Activated gamma-delta T cell treated with Interleukin-2 at 50 U/mL for 16 hours (primary cell): ENCODE results near the gene FAM118B.

Experiments used
- DNase-seq: peaks from one replicate; pipeline ENCODE4 v3.0.0-alpha.2; 2020

The FAM118B gene

GRCh38 chr11:126186708-126187529, 24.7 kb upstream of the FAM118B start:
- no peak for DNase-seq

DNA sequence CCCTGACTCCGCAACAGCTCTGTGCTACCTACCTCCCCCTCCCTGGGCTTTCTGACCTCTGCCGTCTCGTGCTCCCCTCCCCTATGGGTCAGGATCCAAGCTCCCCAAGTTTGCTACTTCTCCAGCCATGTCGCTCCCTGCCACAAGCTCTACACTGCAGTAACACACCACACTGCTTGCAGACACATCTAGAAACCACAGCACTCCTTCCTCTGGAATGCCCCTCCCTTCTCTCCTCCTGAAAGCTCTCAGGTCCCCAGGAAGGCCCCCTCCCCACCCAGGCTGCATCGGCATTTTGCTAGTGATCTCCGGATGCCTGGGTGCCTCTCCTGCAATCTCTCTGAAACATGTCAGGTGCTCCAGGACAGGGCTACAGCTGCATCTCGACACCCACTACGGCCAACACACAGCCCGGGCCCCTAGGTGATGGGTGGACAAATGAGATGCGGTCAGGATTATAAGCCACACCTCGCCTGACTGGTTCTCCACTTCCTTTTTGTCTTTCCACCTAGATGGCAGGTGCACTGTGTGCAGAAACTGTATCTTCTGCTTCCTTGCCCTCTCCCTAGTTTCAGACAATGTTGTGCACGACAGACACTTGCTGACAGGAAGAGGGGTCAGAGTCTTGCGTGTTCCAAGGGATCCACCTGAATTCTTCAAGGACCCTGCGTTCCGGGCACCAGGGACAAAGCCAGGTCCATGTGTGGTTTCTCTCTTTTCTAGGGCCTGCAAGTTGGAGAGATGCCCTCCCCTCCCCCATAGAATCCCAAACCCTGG, 23.1 kb upstream of the FAM118B start:
- DNase-seq = no peak

- DNase-seq = no peak
Measured at GRCh38 chr11:126189109-126189929, 22.3 kb upstream of the FAM118B start.

DNA sequence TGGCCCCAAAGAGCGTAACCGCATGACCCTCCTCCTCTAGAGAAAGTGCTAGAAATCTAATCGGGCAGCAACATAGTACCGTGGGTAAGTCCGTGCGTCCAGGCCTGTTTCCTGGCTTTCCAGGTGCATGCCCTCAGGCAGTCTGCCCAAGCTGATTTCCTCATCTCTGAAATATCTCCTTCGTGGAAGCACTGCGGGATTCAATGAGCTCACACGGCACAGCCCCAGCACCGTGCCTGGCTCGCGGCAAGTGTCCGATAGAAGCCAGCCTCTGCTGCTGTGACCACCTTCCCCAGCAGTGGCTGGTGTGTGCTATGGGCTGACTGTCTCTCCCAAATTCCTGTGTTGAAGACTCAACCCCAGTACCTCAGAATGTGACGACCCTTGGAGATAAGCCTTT, 20.8 kb upstream of the FAM118B start:
- DNase-seq = no peak

- no peak for DNase-seq
Measured at GRCh38 chr11:126191379-126192073, 20.1 kb upstream of the FAM118B start.

DNA sequence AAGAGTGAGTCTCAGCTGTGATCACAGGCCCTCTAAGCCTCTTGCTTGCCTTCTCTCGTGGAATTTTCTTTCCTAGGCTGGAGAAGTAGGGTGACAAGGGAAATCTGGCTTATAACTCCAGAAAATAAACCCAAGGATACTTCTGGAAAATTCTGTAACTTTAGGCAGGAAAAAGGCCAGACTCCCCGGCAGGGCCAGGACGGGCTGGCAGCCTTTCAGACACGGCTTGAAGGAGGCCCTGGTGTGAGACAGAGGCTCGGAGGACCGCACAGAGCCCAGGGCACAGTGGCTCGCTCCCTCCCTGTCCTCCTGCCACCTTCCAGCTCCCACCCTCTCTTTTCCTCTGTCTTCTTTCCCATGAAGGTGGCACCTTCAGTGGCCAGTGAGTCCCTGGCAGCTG, 19.2 kb upstream of the FAM118B start:
- no peak for DNase-seq

- DNase-seq = no peak
Measured at GRCh38 chr11:126193038-126193478, 18.5 kb upstream of the FAM118B start.

- no peak for DNase-seq
Measured at GRCh38 chr11:126194121-126194543, 17.4 kb upstream of the FAM118B start.

DNA sequence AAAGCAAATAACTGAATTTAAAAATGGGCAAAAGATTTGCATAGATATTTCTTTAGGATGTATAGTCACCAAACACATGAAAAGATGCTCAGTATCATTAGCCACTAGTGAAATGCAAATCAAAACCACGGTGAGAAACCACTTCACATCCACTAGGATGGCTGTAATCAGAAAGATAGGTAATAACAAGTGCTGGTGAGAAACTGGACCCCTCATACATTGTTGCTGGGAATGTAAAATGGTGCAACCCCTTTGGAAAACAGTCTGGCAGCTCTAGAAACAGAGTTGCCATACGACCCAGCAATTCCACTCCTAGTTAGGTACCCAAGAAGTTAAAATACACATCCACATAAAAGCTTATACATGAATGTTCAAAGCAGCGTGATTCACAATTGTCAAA, 16.5 kb upstream of the FAM118B start:
- no peak for DNase-seq

- no peak for DNase-seq
Measured at GRCh38 chr11:126197277-126197939, 14.2 kb upstream of the FAM118B start.

GRCh38 chr11:126198648-126199047, 12.9 kb upstream of the FAM118B start:
- DNase-seq = no peak

DNA sequence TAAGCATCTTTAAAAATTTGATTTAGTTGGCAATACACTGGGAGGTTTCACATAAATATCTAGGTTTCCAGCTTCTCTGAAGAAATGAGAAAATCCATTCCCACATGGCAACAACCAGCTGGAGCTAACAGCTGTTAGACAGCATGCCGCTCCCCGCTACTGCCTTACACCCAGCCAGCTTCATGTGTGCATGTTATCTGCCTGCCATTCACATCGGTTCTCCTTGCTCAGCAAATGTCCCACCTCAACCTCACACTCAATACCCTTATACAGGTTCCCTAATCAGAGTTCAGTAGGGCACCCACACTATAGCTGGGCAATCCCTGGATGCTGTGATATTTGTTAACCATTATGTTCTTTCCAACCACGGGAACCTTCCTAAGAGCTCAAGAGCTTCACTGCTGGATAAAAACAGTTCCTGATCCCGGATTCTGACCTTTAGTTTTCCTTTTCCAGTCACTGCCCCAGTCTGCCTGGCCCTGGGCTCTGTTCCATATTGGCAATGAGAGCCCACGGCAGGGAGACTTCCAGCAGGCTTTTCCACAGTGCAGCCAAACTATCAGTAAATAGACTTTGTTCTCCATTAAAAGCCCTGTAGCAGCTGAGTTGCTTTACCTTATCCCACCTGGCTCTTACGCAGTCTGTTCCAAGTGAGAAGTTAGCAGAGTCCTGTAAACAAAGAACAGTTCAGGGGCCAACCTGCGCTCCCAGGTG, 8.8 kb upstream of the FAM118B start:
- DNase-seq = no peak

DNA sequence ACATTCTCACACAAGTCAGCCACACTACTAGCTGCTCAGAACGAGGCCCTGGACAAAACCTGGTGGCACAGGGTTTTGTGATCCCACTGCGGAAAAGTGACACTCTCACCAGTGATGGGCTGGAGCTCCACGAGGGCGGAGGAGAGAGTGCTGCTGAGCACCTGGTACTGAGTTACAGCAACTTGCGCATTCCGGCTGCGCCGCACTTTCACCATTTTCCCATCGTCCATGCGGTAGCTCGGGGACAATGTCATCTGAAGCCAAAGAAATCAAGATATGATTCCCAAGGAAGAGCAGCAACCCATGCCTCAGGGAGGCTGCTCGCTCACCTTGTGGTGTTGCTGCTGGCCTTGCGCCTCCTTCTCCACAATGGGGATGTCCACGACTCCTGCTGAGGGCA, 6.2 kb upstream of the FAM118B start:
- DNase-seq = no peak

DNA sequence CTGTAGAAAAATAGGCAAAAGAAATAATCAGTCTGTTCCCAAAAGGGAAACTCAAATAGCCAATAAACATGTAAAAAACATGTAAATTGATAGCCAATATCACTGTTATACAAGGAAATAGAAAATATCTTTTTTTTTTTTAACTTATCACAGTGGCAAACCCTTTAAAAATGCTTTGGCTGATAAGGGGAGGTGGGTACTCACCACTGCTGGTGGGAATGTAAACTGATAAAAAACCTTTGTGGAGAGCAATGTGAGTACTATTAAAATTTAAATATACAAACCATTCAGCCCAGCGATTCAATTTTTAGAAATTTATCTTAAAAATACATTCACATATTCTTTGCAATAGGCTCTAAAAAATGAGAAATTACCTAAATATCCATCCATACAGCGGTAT, 3.7 kb upstream of the FAM118B start:
- no peak for DNase-seq

GRCh38 chr11:126210871-126211235, 729 bp upstream of the FAM118B start:
- DNase-seq = no peak

DNA sequence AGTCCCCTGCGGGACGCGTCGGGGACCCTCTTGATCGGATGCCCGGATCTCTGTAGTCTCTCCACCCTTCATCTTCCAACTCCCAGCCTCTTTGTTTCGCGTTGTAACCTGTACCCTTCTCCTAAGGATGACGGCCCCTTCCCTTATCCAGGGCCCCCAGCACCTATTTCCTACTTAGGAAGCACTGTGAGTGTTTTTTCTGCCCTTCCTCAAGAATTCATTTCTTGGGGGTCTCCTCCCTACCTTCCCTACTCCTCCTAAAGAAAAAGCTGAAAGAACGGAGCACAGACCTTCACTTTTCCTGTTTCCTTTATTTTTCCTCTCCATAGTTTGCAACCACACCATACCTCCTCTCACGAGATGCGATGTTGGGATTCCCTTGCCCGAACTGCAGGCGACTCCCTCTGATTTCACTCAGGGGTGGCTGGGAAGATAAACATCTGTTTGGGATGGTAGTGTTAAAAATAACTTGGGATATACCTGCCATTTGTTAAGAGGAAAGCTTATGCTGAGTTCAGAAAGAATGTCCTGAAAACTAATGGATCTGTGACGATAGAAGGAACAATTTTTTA, 593 bp downstream of the FAM118B start:
- no peak for DNase-seq

DNA sequence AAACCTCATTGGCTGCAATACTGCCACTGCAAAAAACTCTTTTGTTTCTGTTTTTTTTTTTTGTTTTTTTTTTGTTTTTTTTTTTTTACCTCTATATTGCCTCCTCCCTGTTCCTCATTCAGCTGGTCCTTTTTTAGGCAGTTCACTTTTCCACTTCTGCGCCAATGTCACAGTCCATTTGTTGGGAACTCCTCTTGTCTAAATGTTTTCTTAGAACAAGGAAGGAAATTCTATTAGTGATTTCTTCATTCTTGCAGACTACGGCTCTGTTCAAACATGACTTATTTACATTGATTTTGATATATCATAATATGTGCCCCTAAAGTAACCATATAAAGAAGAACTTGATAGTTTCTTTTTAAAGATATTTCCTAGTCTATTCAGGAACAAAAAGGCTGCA, 2.9 kb downstream of the FAM118B start:
- no peak for DNase-seq

DNA sequence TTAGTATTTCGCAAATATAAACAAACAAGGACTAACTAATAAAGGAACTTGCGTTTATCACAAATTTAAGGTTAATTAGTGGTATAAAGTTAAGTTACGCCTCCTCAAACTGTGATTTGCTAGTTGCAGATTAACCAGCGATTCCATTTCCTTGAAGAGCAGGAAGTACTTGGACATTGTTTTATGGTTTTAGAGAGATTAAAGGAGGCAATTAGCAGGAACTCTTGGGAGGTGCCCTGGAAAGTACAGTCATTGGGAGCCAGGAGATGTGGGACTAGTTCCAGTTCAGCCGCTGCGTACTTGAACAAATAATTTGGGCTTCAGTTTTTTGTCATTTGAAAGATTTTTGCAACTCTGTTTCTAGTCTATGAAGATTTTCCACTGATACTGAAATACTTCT, 3.3 kb downstream of the FAM118B start:
- no peak for DNase-seq

DNA sequence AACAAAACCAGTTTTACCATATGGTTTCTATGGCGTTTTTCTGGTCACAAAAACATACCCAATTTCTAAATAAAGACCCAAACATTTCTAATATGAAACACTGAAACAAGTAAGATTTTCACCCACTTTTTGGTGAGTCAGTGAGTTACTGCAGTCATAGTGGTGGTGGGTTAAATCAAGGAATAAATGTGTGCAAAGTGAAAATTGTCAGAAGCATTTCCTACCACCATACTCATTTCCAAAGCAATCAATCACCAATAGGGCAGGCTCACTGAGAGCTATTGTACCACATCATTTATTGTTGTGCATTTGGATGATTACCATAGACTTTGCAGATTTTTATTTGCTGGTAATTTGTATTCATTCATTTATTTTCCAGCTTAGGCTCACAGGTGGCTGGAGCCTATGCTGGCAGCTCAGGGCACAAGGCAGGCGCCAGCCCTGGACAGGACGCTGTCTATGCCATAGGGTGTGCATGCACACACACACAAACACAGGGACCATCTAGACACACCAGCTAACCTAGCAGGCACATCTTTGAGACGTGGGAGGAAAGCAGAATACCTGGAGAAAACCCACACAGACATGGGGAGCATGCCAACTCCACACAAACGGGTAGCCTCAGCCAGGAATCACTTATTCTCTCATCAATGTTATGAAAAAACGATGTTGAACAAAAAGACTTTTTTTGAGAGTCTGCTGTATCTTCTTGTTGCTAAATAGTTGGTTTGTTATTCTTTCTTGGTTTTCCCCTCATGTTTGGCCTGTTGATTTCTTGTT, 5.1 kb downstream of the FAM118B start:
- no peak for DNase-seq

DNA sequence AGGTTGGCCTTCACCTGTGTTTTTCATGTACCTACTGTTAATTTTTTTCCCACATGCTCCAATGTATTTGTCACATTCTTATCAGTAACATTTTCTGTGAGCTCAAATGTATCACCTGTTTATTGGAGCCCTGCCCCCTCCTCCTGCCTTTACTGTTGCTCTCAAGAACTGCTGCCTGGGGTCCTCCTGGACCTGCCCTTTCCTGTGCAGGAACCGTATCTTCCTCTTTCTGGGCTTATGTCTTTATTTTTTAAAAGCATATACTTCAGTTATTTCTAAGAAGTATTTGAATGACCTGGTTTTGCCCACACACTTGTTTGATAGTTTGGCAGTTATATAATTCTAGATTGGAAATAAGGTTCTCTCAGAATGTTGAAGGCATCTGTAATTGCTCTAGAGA, 5.9 kb downstream of the FAM118B start:
- no peak for DNase-seq
